Immature natural killer cell (primary cell): ENCODE measurements around the gene DESI2. TPM values are rescaled to one million over a fixed set of nuclear protein-coding genes. Genes with fewer than 3 reads are reported as not detected.
A peak's percentile ranks its signal among the peaks of the same experiment; 100 is the strongest.

Experiments used
- DNase-seq, 3 donors: peaks; one replicate each; pipeline ENCODE4 v3.0.0; 2022; ENCODE audit warnings: mixed read lengths in 1 of 3
- H3K27ac Mint-ChIP-seq, 6 donors: one replicate each; pipeline ENCODE4 v1.8.0; 2020; ENCODE audit warnings: mixed read lengths in 6 of 6, mild to moderate bottlenecking in 5 of 6, inconsistent platforms in 4 of 6, moderate library complexity in 3 of 6
- H3K27me3 Mint-ChIP-seq, 3 donors: one replicate each; pipeline ENCODE4 v1.8.0; 2020 to 2021; ENCODE audit warnings: low read depth in 3 of 3, mild to moderate bottlenecking in 3 of 3, mixed read lengths in 3 of 3, moderate library complexity in 3 of 3, inconsistent platforms in 1 of 3
- H3K36me3 Mint-ChIP-seq, 3 donors: one replicate each; pipeline ENCODE4 v1.8.0; 2020; ENCODE audit warnings: mixed read lengths in 3 of 3, inconsistent platforms in 2 of 3, mild to moderate bottlenecking in 2 of 3
- H3K4me1 Mint-ChIP-seq, 2 donors: one replicate each; pipeline ENCODE4 v1.8.0; 2020; ENCODE audit warnings: inconsistent platforms in 2 of 2, mild to moderate bottlenecking in 2 of 2, mixed read lengths in 2 of 2, moderate library complexity in 1 of 2
- H3K4me3 Mint-ChIP-seq, 5 donors: one replicate each; pipeline ENCODE4 v1.8.0; 2020; ENCODE audit warnings: mild to moderate bottlenecking in 5 of 5, mixed read lengths in 5 of 5, inconsistent platforms in 3 of 5, moderate library complexity in 3 of 5
- H3K9me3 Mint-ChIP-seq, 6 donors: one replicate each; pipeline ENCODE4 v1.8.0; 2020; ENCODE audit warnings: mild to moderate bottlenecking in 6 of 6, mixed read lengths in 6 of 6, inconsistent platforms in 4 of 6, moderate library complexity in 3 of 6
- polyA plus RNA-seq, 3 donors: library from polyadenylated mRNA; unstranded; fragments of 300-500 nt; fragmentation: Illumina TruSeq; gene quantifications; one replicate each; pipeline ENCODE4 v1.2.3, GENCODE V29; 2021

The DESI2 gene
- polyA plus RNA-seq, result 10 to 100 TPM in 2 of 3 donors, 1 to 10 TPM in 1; 9.9 to 25.8 (median 20.7) TPM

- H3K4me3 Mint-ChIP-seq, result peak within 1 kb of the TSS in 4 of 5 donors; percentile 85 to 90 (median 88)
- peaks cover 0 to 8% (median 7%) of the 10 kb centered on the region in 3 donors for H3K36me3 Mint-ChIP-seq
- H3K9me3 Mint-ChIP-seq, result no peaks in the 10 kb centered on the region
- peak within 1 kb of the TSS; percentile 69 to 93 (median 89) for H3K27ac Mint-ChIP-seq
- H3K4me1 Mint-ChIP-seq, result peaks cover 17 to 19% of the 10 kb centered on the region in 2 donors
- peaks cover 0 to 7% (median 2%) of the 10 kb centered on the region in 3 donors for H3K27me3 Mint-ChIP-seq
- DNase-seq, result peak; percentile 98 to 99 (median 99)
These were observed at the start of gene DESI2 for GRCh38 chr1:244652623-244653438. TSS of gene DESI2 (plus strand) at chr1:244653126. CDS start at chr1:244653314, 188 bp downstream.

- DNase-seq, result peak; percentile 23 to 44 (median 38)
- no peak overlapping the region for H3K27ac Mint-ChIP-seq
- H3K9me3 Mint-ChIP-seq, result no peaks in the 10 kb centered on the region
- H3K36me3 Mint-ChIP-seq, result no peaks in the 10 kb centered on the region
- H3K4me3 Mint-ChIP-seq, result no peak overlapping the region
- H3K27me3 Mint-ChIP-seq, result peaks cover 0 to 3% (median 0%) of the 10 kb centered on the region in 3 donors
- H3K4me1 Mint-ChIP-seq, result no peaks in the 10 kb centered on the region
These were observed 49.4 kb upstream of the DESI2 start for GRCh38 chr1:244603498-244603897.

GRCh38 chr1:244605835-244606370 lies 47.0 kb upstream of the DESI2 start:
- no peaks in the 10 kb centered on the region for H3K4me1 Mint-ChIP-seq
- H3K4me3 Mint-ChIP-seq, result no peak overlapping the region
- no peak for DNase-seq
- H3K9me3 Mint-ChIP-seq, result no peaks in the 10 kb centered on the region
- peaks cover 0 to 5% (median 1%) of the 10 kb centered on the region in 3 donors for H3K27me3 Mint-ChIP-seq
- no peaks in the 10 kb centered on the region for H3K36me3 Mint-ChIP-seq
- no peak overlapping the region for H3K27ac Mint-ChIP-seq

GRCh38 chr1:244614113-244614836 lies 38.7 kb upstream of the DESI2 start:
- H3K27me3 Mint-ChIP-seq, result peaks cover 0 to 5% (median 1%) of the 10 kb centered on the region in 3 donors
- DNase-seq, result no peak
- H3K4me1 Mint-ChIP-seq, result no peaks in the 10 kb centered on the region
- no peaks in the 10 kb centered on the region for H3K9me3 Mint-ChIP-seq
- no peaks in the 10 kb centered on the region for H3K36me3 Mint-ChIP-seq
- H3K4me3 Mint-ChIP-seq, result no peak overlapping the region
- H3K27ac Mint-ChIP-seq, result no peak overlapping the region

GRCh38 chr1:244614879-244615278 lies 38.0 kb upstream of the DESI2 start:
- no peaks in the 10 kb centered on the region for H3K9me3 Mint-ChIP-seq
- H3K36me3 Mint-ChIP-seq, result no peaks in the 10 kb centered on the region
- H3K4me1 Mint-ChIP-seq, result no peaks in the 10 kb centered on the region
- no peak for DNase-seq
- H3K27me3 Mint-ChIP-seq, result peaks cover 0 to 5% (median 1%) of the 10 kb centered on the region in 3 donors
- H3K27ac Mint-ChIP-seq, result no peak overlapping the region
- H3K4me3 Mint-ChIP-seq, result no peak overlapping the region

GRCh38 chr1:244615301-244615700 lies 37.6 kb upstream of the DESI2 start:
- no peak overlapping the region for H3K4me3 Mint-ChIP-seq
- peaks cover 0 to 5% (median 1%) of the 10 kb centered on the region in 3 donors for H3K27me3 Mint-ChIP-seq
- no peaks in the 10 kb centered on the region for H3K36me3 Mint-ChIP-seq

GRCh38 chr1:244626709-244627108 lies 26.2 kb upstream of the DESI2 start:
- H3K4me1 Mint-ChIP-seq, result no peaks in the 10 kb centered on the region
- H3K27ac Mint-ChIP-seq, result no peak overlapping the region
- peaks cover 3 to 11% (median 4%) of the 10 kb centered on the region in 3 donors for H3K27me3 Mint-ChIP-seq
- no peak for DNase-seq
- H3K4me3 Mint-ChIP-seq, result no peak overlapping the region
- H3K9me3 Mint-ChIP-seq, result no peaks in the 10 kb centered on the region
- peaks cover 0 to 3% (median 0%) of the 10 kb centered on the region in 3 donors for H3K36me3 Mint-ChIP-seq

More at GRCh38 chr1:244615301-244615700, 37.6 kb upstream of the DESI2 start:
- no peaks in the 10 kb centered on the region for H3K9me3 Mint-ChIP-seq
- H3K27ac Mint-ChIP-seq, result no peak overlapping the region
- no peaks in the 10 kb centered on the region for H3K4me1 Mint-ChIP-seq
- no peak for DNase-seq

GRCh38 chr1:244628789-244629188 lies 24.1 kb upstream of the DESI2 start:
- no peak for DNase-seq
- H3K4me1 Mint-ChIP-seq, result no peaks in the 10 kb centered on the region
- no peak overlapping the region for H3K4me3 Mint-ChIP-seq
- H3K9me3 Mint-ChIP-seq, result no peaks in the 10 kb centered on the region
- no peak overlapping the region for H3K27ac Mint-ChIP-seq
- H3K27me3 Mint-ChIP-seq, result peaks cover 3 to 11% (median 6%) of the 10 kb centered on the region in 3 donors
- peaks cover 0 to 3% (median 0%) of the 10 kb centered on the region in 3 donors for H3K36me3 Mint-ChIP-seq

GRCh38 chr1:244633140-244633539 lies 19.8 kb upstream of the DESI2 start:
- Mint-ChIP-seq H3K9me3 (no peaks in the 10 kb centered on the region), H3K4me3 (no peak overlapping the region), H3K27me3 (peaks cover 3 to 6% (median 4%) of the 10 kb centered on the region in 3 donors), H3K36me3 (no peaks in the 10 kb centered on the region), H3K4me1 (no peaks in the 10 kb centered on the region), H3K27ac (no peak overlapping the region)
- no peak for DNase-seq

- Mint-ChIP-seq H3K4me3 (no peak overlapping the region), H3K27ac (no peak overlapping the region), H3K9me3 (no peaks in the 10 kb centered on the region), H3K27me3 (peaks cover 0 to 4% (median 3%) of the 10 kb centered on the region in 3 donors), H3K36me3 (no peaks in the 10 kb centered on the region), H3K4me1 (no peaks in the 10 kb centered on the region)
- DNase-seq, result no peak
These were observed 18.4 kb upstream of the DESI2 start for GRCh38 chr1:244634546-244634945.

GRCh38 chr1:244636488-244637259 lies 16.3 kb upstream of the DESI2 start:
- Mint-ChIP-seq H3K9me3 (no peaks in the 10 kb centered on the region), H3K27me3 (peaks cover 0 to 3% (median 0%) of the 10 kb centered on the region in 3 donors), H3K27ac (no peak overlapping the region), H3K4me3 (no peak overlapping the region), H3K4me1 (no peaks in the 10 kb centered on the region), H3K36me3 (no peaks in the 10 kb centered on the region)
- DNase-seq, result no peak

- Mint-ChIP-seq H3K9me3 (no peaks in the 10 kb centered on the region), H3K4me1 (no peaks in the 10 kb centered on the region), H3K4me3 (no peak overlapping the region), H3K36me3 (no peaks in the 10 kb centered on the region), H3K27ac (no peak overlapping the region), H3K27me3 (peaks cover 0 to 5% (median 0%) of the 10 kb centered on the region in 3 donors)
- DNase-seq, result no peak
These were observed 13.4 kb upstream of the DESI2 start for GRCh38 chr1:244639561-244639960.

GRCh38 chr1:244640917-244641316 lies 12.0 kb upstream of the DESI2 start:
- H3K4me1 Mint-ChIP-seq, result no peaks in the 10 kb centered on the region
- no peaks in the 10 kb centered on the region for H3K9me3 Mint-ChIP-seq
- no peak overlapping the region for H3K4me3 Mint-ChIP-seq
- no peak for DNase-seq
- no peak overlapping the region for H3K27ac Mint-ChIP-seq
- H3K36me3 Mint-ChIP-seq, result no peaks in the 10 kb centered on the region
- peaks cover 0 to 5% (median 0%) of the 10 kb centered on the region in 3 donors for H3K27me3 Mint-ChIP-seq
